Keratinocyte (primary cell): Measurements from ENCODE around the gene NEB. TPM values are rescaled to one million over a fixed set of nuclear protein-coding genes. Genes with fewer than 3 reads are reported as not detected.

Experiments
- DNase-seq: peaks from one replicate; pipeline ENCODE4 v3.0.0-alpha.2; 2011; ENCODE audit warnings: low read depth, missing footprints, low spot score
- FAIRE-seq: peaks from 2 replicates; lab custom pipeline; 2011; peaks lifted over from hg19 to GRCh38; lab: Jason Lieb, UNC
- H2AFZ ChIP-seq: 2 replicates; pipeline ENCODE4 v1.6.0; 2012; ENCODE audit warnings: low read length, control low read depth, inconsistent platforms; ENCODE audit not compliant: control insufficient read depth
- H3K27ac ChIP-seq: 2 replicates; pipeline ENCODE4 v1.5.1; 2011; ENCODE audit warnings: low read length; ENCODE audit not compliant: control insufficient read depth, insufficient read depth
- H3K27me3 ChIP-seq: 3 replicates; pipeline ENCODE4 v1.6.0; 2011; ENCODE audit warnings: low read length; ENCODE audit not compliant: control insufficient read depth, insufficient read depth; ENCODE audit errors: extremely low read depth
- H3K36me3 ChIP-seq, 2 experiments: 2 replicates in 1 of 2; 3 replicates in 1 of 2; pipeline ENCODE4 v1.5.1; 2011; ENCODE audit warnings: low read length in 2 of 2, mild to moderate bottlenecking in 1 of 2; ENCODE audit not compliant: control insufficient read depth in 2 of 2, insufficient read depth in 2 of 2; ENCODE audit errors: extremely low read depth in 1 of 2
- H3K4me1 ChIP-seq: 3 replicates; pipeline ENCODE4 v1.5.1; 2011; ENCODE audit warnings: low read length; ENCODE audit not compliant: control insufficient read depth, insufficient read depth; ENCODE audit errors: extremely low read depth
- H3K4me2 ChIP-seq: 3 replicates; pipeline ENCODE4 v1.6.0; 2011; ENCODE audit warnings: low read depth, low read length; ENCODE audit not compliant: control insufficient read depth, insufficient read depth; ENCODE audit errors: extremely low read depth
- H3K4me3 ChIP-seq, 3 experiments: fragments of 200-600 bp in 1 of 3; sonication (generic) in 1 of 3; 2 replicates in 2 of 3; 3 replicates in 1 of 3; pipeline ENCODE4 v1.5.1; 2011 to 2016; ENCODE audit warnings: low read length in 3 of 3, mild to moderate bottlenecking in 3 of 3, control low read depth in 2 of 3, inconsistent platforms in 1 of 3, low read depth in 1 of 3, mixed read lengths in 1 of 3, mixed run types in 1 of 3, moderate library complexity in 1 of 3; ENCODE audit not compliant: control insufficient read depth in 2 of 3, insufficient read depth in 2 of 3; ENCODE audit errors: extremely low read depth in 1 of 3
- H3K79me2 ChIP-seq: 2 replicates; pipeline ENCODE4 v1.6.0; 2012; ENCODE audit warnings: low read length; ENCODE audit not compliant: control insufficient read depth, insufficient read depth
- H3K9ac ChIP-seq: 3 replicates; pipeline ENCODE4 v1.6.0; 2011; ENCODE audit warnings: low read length; ENCODE audit not compliant: control insufficient read depth, insufficient read depth; ENCODE audit errors: extremely low read depth
- H3K9me1 ChIP-seq: 3 replicates; pipeline ENCODE4 v1.6.0; 2011; ENCODE audit warnings: low read length; ENCODE audit not compliant: control insufficient read depth, insufficient read depth; ENCODE audit errors: extremely low read depth
- H3K9me3 ChIP-seq: 2 replicates; pipeline ENCODE4 v1.5.1; 2012; ENCODE audit warnings: low read depth, low read length; ENCODE audit not compliant: control insufficient read depth
- H4K20me1 ChIP-seq: 3 replicates; pipeline ENCODE4 v1.6.0; 2011; ENCODE audit warnings: low read length; ENCODE audit not compliant: control insufficient read depth, insufficient read depth; ENCODE audit errors: extremely low read depth
- CTCF ChIP-seq, 3 experiments: IDR thresholded peaks in 1 of 3; conservative IDR thresholded peaks in 1 of 3; optimal IDR thresholded peaks in 1 of 3; 2 replicates in 2 of 3; 3 replicates in 1 of 3; pipeline versions ENCODE3 to v1.5.1; 2011; ENCODE audit warnings: low read length in 3 of 3, mild to moderate bottlenecking in 3 of 3, moderate library complexity in 2 of 3, control low read depth in 1 of 3, inconsistent platforms in 1 of 3; ENCODE audit not compliant: insufficient read depth in 2 of 3; ENCODE audit errors: extremely low read depth in 1 of 3
- EZH2 ChIP-seq: IDR thresholded peaks from one replicate; pipeline ENCODE4 v1.6.1; 2012; ENCODE audit warnings: inconsistent platforms, mild to moderate bottlenecking, low read length, moderate library complexity
- dilution Hi-C: fragments of 300-500 bp; cut with MboI; formaldehyde crosslinking; loops from one replicate; pipeline ENCODE4 v1.7.0; 2020; ENCODE audit warnings: low sequenced_read_pairs; ENCODE audit not compliant: extremely low pct_ligation_motif_present
- polyA plus RNA-seq, 5 experiments: library from polyadenylated mRNA; depleted of rRNA in 3 of 5; stranded (reverse) in 3 of 5; stranded (forward) in 1 of 5; unstranded in 1 of 5; fragments of >200 nt; gene quantifications; 1 replicate in 1 of 5; 2 replicates in 3 of 5; 3 replicates in 1 of 5; pipeline versions ENCODE4 v1.2.1 to v1.2.3, GENCODE V29; 2011 to 2012; ENCODE audit warnings: missing spikeins in 2 of 5, low read depth in 1 of 5, low replicate concordance in 1 of 5

NEB gene
- polyA plus RNA-seq, 1 donor (not counting 4 experiments of a cell fraction or from before 2014, with no cell fraction given) = 0.67 TPM

DNA sequence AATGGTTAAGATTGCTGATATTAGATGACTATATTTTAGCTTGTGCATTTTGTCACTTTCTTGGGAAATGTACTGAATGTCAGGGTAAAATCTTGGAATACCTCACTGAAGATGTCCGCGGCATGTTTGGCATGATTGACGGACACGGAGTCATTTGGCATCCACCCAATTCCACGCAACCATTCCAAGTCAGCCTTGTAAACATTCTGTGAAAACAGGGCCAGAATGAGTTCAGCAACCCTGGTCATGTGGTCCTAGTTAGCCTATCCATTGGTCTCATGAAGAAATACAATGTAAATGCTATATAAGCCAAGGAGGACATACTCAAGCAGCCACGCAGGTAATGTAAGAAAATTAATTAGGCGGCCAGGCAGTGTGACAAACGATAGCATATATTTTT lies 165.1 kb downstream of the NEB start:
- H3K27me3 ChIP-seq = no peaks in the 10 kb centered on the region
- no peak for FAIRE-seq
- H3K4me1 ChIP-seq = no peaks in the 10 kb centered on the region
- H3K9me1 ChIP-seq = no peaks in the 10 kb centered on the region
- no peaks in the 10 kb centered on the region for H3K9me3 ChIP-seq
- no peak overlapping the region for H3K27ac ChIP-seq
- H3K4me2 ChIP-seq = no peak overlapping the region
- H4K20me1 ChIP-seq = no peaks in the 10 kb centered on the region
- no peaks in the 10 kb centered on the region for H3K36me3 ChIP-seq
- H3K4me3 ChIP-seq = no peak overlapping the region
- dilution Hi-C loops = no loop called here
- no peak for DNase-seq
- H2AFZ ChIP-seq = no peak overlapping the region
- H3K79me2 ChIP-seq = no peaks in the 10 kb centered on the region
- H3K9ac ChIP-seq = no peak overlapping the region
- TF ChIP-seq EZH2 = no peak
- no peak for TF ChIP-seq CTCF (optimal IDR thresholded peaks at IDR 0.05 in 1 of 3, IDR thresholded peaks at IDR 0.05 in 1 of 3, conservative IDR thresholded peaks at IDR 0.05 in 1 of 3; ENCODE audit: extremely low read depth in 1 of 3, insufficient read depth in 2 of 3, low read length in 3 of 3)

GRCh38 chr2:151568501-151568900 lies 165.8 kb downstream of the NEB start:
- Histone ChIP-seq H3K4me3 (no peak overlapping the region), H3K27ac (no peak overlapping the region), H3K79me2 (no peaks in the 10 kb centered on the region), H3K27me3 (no peaks in the 10 kb centered on the region), H4K20me1 (no peaks in the 10 kb centered on the region), H3K9me1 (no peaks in the 10 kb centered on the region), H3K9me3 (no peaks in the 10 kb centered on the region), H2AFZ (no peak overlapping the region), H3K9ac (no peak overlapping the region), H3K36me3 (no peaks in the 10 kb centered on the region), H3K4me2 (no peak overlapping the region), H3K4me1 (no peaks in the 10 kb centered on the region)
- DNase-seq = no peak
- no peak for TF ChIP-seq CTCF (optimal IDR thresholded peaks at IDR 0.05 in 1 of 3, IDR thresholded peaks at IDR 0.05 in 1 of 3, conservative IDR thresholded peaks at IDR 0.05 in 1 of 3; ENCODE audit: extremely low read depth in 1 of 3, insufficient read depth in 2 of 3, low read length in 3 of 3)
- TF ChIP-seq EZH2 = no peak
- dilution Hi-C loops = no loop called here
- no peak for FAIRE-seq
